H9 (cell line): Measurements from ENCODE around the gene SLC52A3. TPM values are rescaled to one million over a fixed set of nuclear protein-coding genes. Genes with fewer than 3 reads are reported as not detected.

Experiments
- DNase-seq: peaks from one replicate; pipeline ENCODE4 v3.0.0-alpha.2; 2017
- H2AFZ ChIP-seq: one replicate; pipeline ENCODE4 v1.6.1; 2013; ENCODE audit warnings: mild to moderate bottlenecking, low read length, control low read depth, moderate library complexity
- H2AK5ac ChIP-seq: 2 replicates; pipeline ENCODE4 v1.6.1; 2013; ENCODE audit warnings: low read length, control low read depth, mixed read lengths; ENCODE audit not compliant: insufficient read length
- H2BK120ac ChIP-seq: one replicate; pipeline ENCODE4 v1.6.1; 2013; ENCODE audit warnings: low read depth, mild to moderate bottlenecking, low read length, control low read depth, inconsistent platforms; ENCODE audit not compliant: poor library complexity, severe bottlenecking
- H2BK12ac ChIP-seq: 2 replicates; pipeline ENCODE4 v1.6.1; 2013; ENCODE audit warnings: low read length, control low read depth, mixed read lengths, low read depth; ENCODE audit not compliant: insufficient read length
- H2BK15ac ChIP-seq: 2 replicates; pipeline ENCODE4 v1.6.1; 2013; ENCODE audit warnings: low read depth, low read length, control low read depth
- H2BK20ac ChIP-seq: one replicate; pipeline ENCODE4 v1.6.1; 2013; ENCODE audit warnings: low read depth, mild to moderate bottlenecking, low read length, control low read depth, inconsistent platforms; ENCODE audit not compliant: poor library complexity, severe bottlenecking
- H2BK5ac ChIP-seq: 2 replicates; pipeline ENCODE4 v1.6.1; 2013; ENCODE audit warnings: low read length, control low read depth, mixed read lengths; ENCODE audit not compliant: insufficient read length
- H3K14ac ChIP-seq: 2 replicates; pipeline ENCODE4 v1.6.1; 2013; ENCODE audit warnings: low read length, control low read depth; ENCODE audit not compliant: insufficient read depth
- H3K18ac ChIP-seq: 2 replicates; pipeline ENCODE4 v1.6.1; 2013; ENCODE audit warnings: low read depth, mild to moderate bottlenecking, mixed read lengths, low read length, control low read depth; ENCODE audit not compliant: insufficient read length
- H3K23ac ChIP-seq: 2 replicates; pipeline ENCODE4 v1.6.1; 2013; ENCODE audit warnings: low read length, control low read depth, mixed read lengths, low read depth; ENCODE audit not compliant: insufficient read length
- H3K23me2 ChIP-seq: 2 replicates; pipeline ENCODE4 v1.6.1; 2013; ENCODE audit warnings: low read depth, mild to moderate bottlenecking, mixed read lengths, low read length, control low read depth; ENCODE audit not compliant: insufficient read length, poor library complexity, severe bottlenecking
- H3K27ac ChIP-seq: 2 replicates; pipeline ENCODE4 v1.5.1; 2013; ENCODE audit warnings: low read length, control low read depth, mixed read lengths, low read depth; ENCODE audit not compliant: insufficient read length
- H3K27me3 ChIP-seq: 2 replicates; pipeline ENCODE4 v1.6.1; 2013; ENCODE audit warnings: low read length, control low read depth, inconsistent platforms; ENCODE audit not compliant: insufficient read depth
- H3K4ac ChIP-seq: 2 replicates; pipeline ENCODE4 v1.6.1; 2013; ENCODE audit warnings: low read depth, mild to moderate bottlenecking, control low read depth, inconsistent platforms, low read length, moderate library complexity
- H3K4me1 ChIP-seq: 2 replicates; pipeline ENCODE4 v1.6.1; 2013; ENCODE audit warnings: low read length, control low read depth, inconsistent platforms; ENCODE audit not compliant: insufficient read depth
- H3K4me2 ChIP-seq: 2 replicates; pipeline ENCODE4 v1.6.1; 2013; ENCODE audit warnings: low read length, control low read depth, mixed read lengths; ENCODE audit not compliant: insufficient read length, insufficient read depth
- H3K56ac ChIP-seq: 2 replicates; pipeline ENCODE4 v1.6.1; 2013; ENCODE audit warnings: low read depth, mild to moderate bottlenecking, mixed read lengths, low read length, control low read depth; ENCODE audit not compliant: insufficient read length
- H3K79me1 ChIP-seq: 2 replicates; pipeline ENCODE4 v1.6.1; 2013; ENCODE audit warnings: low read depth, mild to moderate bottlenecking, moderate library complexity, low read length, control low read depth, inconsistent platforms; ENCODE audit not compliant: insufficient read depth, poor library complexity, severe bottlenecking
- H3K79me2 ChIP-seq: 2 replicates; pipeline ENCODE4 v1.6.1; 2013; ENCODE audit warnings: low read length, control low read depth, inconsistent platforms; ENCODE audit not compliant: insufficient read depth
- H3K9ac ChIP-seq: 2 replicates; pipeline ENCODE4 v1.6.1; 2013; ENCODE audit warnings: low read length, control low read depth, mixed read lengths; ENCODE audit not compliant: insufficient read length; ENCODE audit errors: extremely low read depth
- H3K9me3 ChIP-seq: one replicate; pipeline ENCODE4 v1.6.1; 2013; ENCODE audit warnings: low read depth, low read length, inconsistent platforms; ENCODE audit not compliant: control insufficient read depth
- H3T11ph ChIP-seq: one replicate; pipeline ENCODE4 v1.6.1; 2013; ENCODE audit warnings: mild to moderate bottlenecking, low read length, control low read depth, inconsistent platforms
- H4K20me1 ChIP-seq: one replicate; pipeline ENCODE4 v1.6.1; 2013; ENCODE audit not compliant: control insufficient read depth, insufficient read length, insufficient read depth
- H4K5ac ChIP-seq: 2 replicates; pipeline ENCODE4 v1.6.1; 2013; ENCODE audit warnings: low read depth, mild to moderate bottlenecking, mixed read lengths, low read length, control low read depth; ENCODE audit not compliant: insufficient read length
- H4K8ac ChIP-seq: replicated peaks from 2 replicates; pipeline ENCODE4 v1.6.1; 2013; ENCODE audit warnings: low read length, control low read depth, mixed read lengths, low read depth; ENCODE audit not compliant: insufficient read length
- H4K91ac ChIP-seq: 2 replicates; pipeline ENCODE4 v1.6.1; 2013; ENCODE audit warnings: low read depth, mild to moderate bottlenecking, moderate library complexity, mixed read lengths, low read length, control low read depth; ENCODE audit not compliant: insufficient read length
- H3K27ac Mint-ChIP-seq, 3 experiments: 2 replicates in 2 of 3; 3 replicates in 1 of 3; pipeline ENCODE4 v1.8.0; 2020 to 2021; ENCODE audit warnings: mixed read lengths in 3 of 3, mild to moderate bottlenecking in 1 of 3, moderate library complexity in 1 of 3
- H3K27me3 Mint-ChIP-seq: 2 replicates; pipeline ENCODE4 v1.8.0; 2021; ENCODE audit warnings: low read depth, mild to moderate bottlenecking, moderate library complexity, mixed read lengths
- H3K36me3 Mint-ChIP-seq, 3 experiments: 2 replicates in 2 of 3; 3 replicates in 1 of 3; pipeline ENCODE4 v1.8.0; 2020 to 2021; ENCODE audit warnings: low read depth in 3 of 3, mixed read lengths in 3 of 3; ENCODE audit not compliant: insufficient read depth in 1 of 3
- H3K4me1 Mint-ChIP-seq, 2 experiments: 2 replicates each; pipeline ENCODE4 v1.8.0; 2020; ENCODE audit warnings: mixed read lengths in 2 of 2
- H3K4me3 Mint-ChIP-seq, 2 experiments: 2 replicates in 1 of 2; 3 replicates in 1 of 2; pipeline ENCODE4 v1.8.0; 2020 to 2021; ENCODE audit warnings: mild to moderate bottlenecking in 2 of 2, mixed read lengths in 2 of 2, moderate library complexity in 1 of 2
- H3K9me3 Mint-ChIP-seq, 2 experiments: 2 replicates in 1 of 2; 3 replicates in 1 of 2; pipeline ENCODE4 v1.8.0; 2020; ENCODE audit warnings: mild to moderate bottlenecking in 2 of 2, mixed read lengths in 2 of 2, moderate library complexity in 1 of 2
- CTCF ChIP-seq: fragments of 200-600 bp; sonication (generic); conservative IDR thresholded peaks from 3 replicates; pipeline ENCODE4 v1.8.0; 2021; ENCODE audit warnings: antibody characterized with exemption, mild to moderate bottlenecking
- WGBS: extraction: QIAGEN DNeasy Blood & Tissue Kit; methylation state at CpG from one replicate; pipeline ENCODE4 v1.1.7; 2013; ENCODE audit warnings: missing lambda C conversion rate, low lambda C conversion rate, mixed read lengths; ENCODE audit not compliant: insufficient read length; ENCODE audit errors: extremely low coverage; 5-methylcytosine and 5-hydroxymethylcytosine counted together
- total RNA-seq: library from RNA; stranded (reverse); gene quantifications from 2 replicates; pipeline ENCODE4 v1.2.1, GENCODE V29; 2021

The SLC52A3 gene
- total RNA-seq, 1 experiment from 2014 or later: 3.3 TPM

- Histone ChIP-seq H2AK5ac (no peak overlapping the region), H2AFZ (no peak overlapping the region), H3K27ac (no peak overlapping the region), H4K8ac (no peak overlapping the region), H3K18ac (no peak overlapping the region), H3K23ac (no peak overlapping the region), H3K9me3 (no peaks in the 10 kb centered on the region), H3K79me1 (no peaks in the 10 kb centered on the region), H2BK5ac (no peak overlapping the region), H3K4ac (no peak overlapping the region), H3K27me3 (no peaks in the 10 kb centered on the region), H3K79me2 (no peaks in the 10 kb centered on the region), H3K4me1 (no peaks in the 10 kb centered on the region), H2BK12ac (no peak overlapping the region), H3K56ac (no peak overlapping the region), H2BK120ac (no peak overlapping the region), H2BK20ac (no peak overlapping the region), H4K5ac (no peak overlapping the region), H4K91ac (no peak overlapping the region), H3K14ac (no peak overlapping the region), H3K4me2 (no peak overlapping the region), H3K23me2 (no peaks in the 10 kb centered on the region), H4K20me1 (no peaks in the 10 kb centered on the region), H3K9ac (no peak overlapping the region), H2BK15ac (no peak overlapping the region), H3T11ph (no peak overlapping the region)
- no peaks in the 10 kb centered on the region for H3K27me3 Mint-ChIP-seq
- no peak for DNase-seq
- peaks cover 7% of the 10 kb centered on the region in 2 experiments for H3K4me1 Mint-ChIP-seq
- H3K9me3 Mint-ChIP-seq: peaks cover 0 to 3% of the 10 kb centered on the region in 2 experiments; a peak in 2 of 5 replicates
- peaks cover 2 to 21% (median 11%) of the 10 kb centered on the region in 3 experiments; a peak in 5 of 7 replicates for H3K36me3 Mint-ChIP-seq
- H3K27ac Mint-ChIP-seq: no peak overlapping the region
- no peak overlapping the region for H3K4me3 Mint-ChIP-seq
- no peak for TF ChIP-seq CTCF
- no CpG with 5 or more reads among the region's 1 CpG for WGBS
Observed at GRCh38 chr20:766906-767305, 1.4 kb downstream of the SLC52A3 start.
